Measurements from ENCODE around the gene URAD.
A peak's percentile ranks its signal among the peaks of the same experiment; 100 is the strongest.
"Not testable (repeated sequence)": the region's sequence is repeated elsewhere in the genome, so short reads cannot be mapped to it uniquely, and the experiment has no call there.

URAD gene

DNA sequence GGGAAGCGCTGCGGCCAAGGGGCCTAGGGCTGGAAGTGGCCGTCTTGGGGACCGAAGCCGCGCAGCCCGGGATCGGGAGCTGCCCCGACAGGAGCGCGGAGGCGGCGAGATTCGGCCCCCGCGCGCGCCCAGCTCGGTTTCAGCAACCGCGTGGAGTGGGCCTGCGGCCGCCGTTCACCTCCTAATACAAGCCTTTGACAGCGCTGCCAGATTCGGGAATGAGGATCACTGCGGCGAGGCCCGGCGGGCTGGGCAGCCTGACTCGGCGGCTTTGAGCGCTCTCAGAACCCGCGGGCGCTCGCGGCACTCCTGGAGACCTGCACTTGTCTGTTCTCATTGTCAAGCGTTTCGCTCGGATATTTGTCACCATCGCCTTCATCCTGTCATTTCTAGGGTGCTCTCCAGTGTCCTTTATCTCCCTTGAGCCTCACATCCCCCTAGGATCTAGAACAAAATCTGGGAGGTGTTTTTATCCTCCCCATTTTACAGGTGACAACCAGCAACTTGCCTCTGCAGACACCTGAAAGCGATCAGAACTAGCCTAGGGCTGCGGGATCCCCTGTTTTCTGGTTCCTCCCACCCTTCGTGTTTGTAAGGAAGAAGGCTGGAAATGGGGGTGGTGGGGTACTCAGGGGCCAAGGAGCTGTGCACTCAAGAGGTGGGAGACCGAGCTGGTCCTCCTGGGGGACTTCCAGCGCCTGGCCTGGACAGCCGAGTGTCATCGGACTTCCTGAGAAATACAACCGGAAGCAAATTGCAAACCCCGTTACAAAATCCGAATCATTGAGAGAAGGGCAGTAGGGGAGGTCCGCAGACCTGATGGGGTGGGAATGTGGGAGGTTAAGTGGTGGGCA, 17.9 kb downstream of the URAD start:
- no peak for DNase-seq (ENCODE audit: low spot score)

DNA sequence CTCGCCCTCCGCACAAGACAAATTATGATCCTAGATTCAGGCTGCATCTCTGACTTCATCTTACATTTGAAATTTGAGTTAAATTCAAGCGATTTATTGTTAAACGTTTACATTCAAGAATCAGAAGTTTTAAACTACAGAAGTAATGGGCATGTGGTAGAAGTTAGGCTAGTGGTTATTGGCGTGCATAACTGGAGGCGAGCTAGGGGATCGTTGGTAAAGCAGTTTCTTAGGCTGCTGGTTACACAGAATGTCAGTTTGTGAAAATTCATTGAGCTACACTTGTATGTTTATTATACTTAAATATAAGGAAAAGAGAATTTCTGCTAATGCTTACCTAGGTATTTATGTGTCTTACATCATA, 18.6 kb downstream of the URAD start:
- DNase-seq (ENCODE audit: low spot score), result no peak

DNA sequence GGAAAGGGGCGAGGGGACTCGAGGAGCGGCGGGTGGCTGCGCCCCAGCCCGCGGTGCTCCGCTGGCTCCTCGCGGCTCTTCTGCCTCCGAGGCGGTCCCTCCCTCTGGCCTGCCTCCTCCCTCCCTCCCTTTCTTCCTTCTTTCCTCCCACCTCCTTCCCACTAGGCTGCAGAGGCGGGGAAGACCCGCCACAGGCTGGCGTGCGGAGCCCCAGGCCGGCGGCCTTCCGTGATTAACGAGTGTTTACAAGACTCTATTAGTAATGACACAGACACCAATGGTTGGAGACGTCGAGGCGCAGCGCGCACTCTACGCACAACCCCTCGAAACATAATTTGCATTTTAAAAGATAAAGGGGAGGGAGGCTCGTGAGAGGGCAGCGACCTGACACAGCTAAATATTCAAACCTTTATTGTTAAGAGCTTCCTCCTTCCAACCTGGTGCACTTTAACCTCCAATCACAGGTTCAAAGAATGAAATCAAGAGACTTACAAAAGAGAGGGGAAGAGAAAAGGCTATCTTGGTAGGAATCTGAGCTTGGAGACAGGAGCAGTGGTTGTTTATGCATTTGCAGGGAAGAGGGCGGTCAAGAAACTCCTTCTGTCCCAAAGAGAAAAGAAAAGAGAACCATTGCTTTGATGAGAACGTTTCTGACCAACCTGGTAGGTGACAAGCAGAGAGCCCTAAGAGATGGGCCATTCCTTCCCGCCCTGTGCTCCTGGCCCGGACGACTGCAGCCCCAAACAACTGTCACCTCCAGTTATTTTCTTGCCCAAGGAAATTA, 19.2 kb downstream of the URAD start, which contains the start of gene CDX2:
CDX2 (minus strand) TSS at position 234 of the 784 bp plus-strand sequence. CDS start 309 bp downstream, outside the sequence.
- DNase-seq (ENCODE audit: low spot score), result no peak

DNA sequence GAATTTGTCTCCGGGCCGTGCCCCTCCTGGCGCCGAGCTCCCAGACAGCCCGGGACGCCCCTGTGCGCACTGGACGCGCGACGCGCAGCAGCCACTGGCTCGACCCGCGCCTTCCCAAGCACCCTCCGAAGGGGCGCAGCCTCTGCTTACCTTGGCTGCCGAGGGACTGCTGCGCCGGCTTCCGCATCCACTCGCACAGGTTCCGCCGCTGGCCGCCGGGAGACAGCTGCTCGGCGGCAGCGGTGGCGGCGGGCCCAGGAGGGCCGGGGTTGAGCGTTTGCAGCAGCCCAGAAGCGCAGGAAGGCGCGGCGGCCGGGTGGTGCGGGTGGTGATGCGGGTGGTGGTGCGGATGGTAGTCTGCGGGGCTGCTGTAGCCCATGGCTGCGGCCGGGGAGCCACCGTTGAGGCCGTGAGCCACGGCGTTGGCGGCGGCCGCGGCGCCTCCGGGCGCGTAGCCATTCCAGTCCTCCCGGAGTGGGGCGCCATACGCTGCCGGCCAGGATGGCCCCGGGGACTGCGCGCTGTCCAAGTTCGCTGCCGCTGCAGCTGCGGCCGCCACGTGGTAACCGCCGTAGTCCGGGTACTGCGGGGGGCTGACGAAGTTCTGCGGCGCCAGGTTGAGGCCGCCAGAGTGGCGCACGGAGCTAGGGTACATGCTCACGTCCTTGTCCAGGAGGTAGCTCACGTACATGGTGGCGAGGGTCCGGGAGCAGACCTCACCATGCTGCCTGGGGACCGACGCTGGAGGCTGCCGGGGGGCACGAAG, 20.0 kb downstream of the URAD start:
- DNase-seq (ENCODE audit: low spot score), result peak; percentile 69

DNA sequence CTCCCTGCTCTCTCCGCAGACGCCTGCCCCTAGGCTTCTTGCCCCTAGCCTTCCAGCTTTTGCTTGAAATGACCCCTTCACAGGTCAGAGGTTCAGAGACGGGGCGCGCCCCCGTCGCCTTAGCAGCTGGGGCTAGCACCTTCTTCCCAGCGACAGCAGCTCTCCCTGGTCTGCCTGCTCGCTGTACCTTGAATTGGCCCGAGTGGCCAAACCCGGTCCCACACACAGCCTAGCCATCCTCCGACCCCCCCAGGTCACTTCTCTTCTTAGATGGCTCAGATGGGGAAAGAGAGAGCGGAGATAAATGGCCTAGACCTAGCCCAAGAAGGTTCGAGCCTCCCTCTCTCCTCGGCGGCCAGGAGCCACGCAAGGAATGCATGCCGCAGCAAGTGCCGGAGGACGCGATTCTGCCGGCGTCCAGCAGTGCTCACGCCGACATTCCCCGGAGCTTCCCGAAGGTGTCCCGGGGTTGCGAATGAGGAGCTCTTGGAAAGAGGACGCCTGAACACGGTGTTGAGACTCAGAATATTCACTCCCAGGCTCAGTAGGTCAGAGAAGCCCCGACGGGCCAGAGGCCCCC, 20.7 kb downstream of the URAD start:
- DNase-seq (ENCODE audit: low spot score), result no peak

DNA sequence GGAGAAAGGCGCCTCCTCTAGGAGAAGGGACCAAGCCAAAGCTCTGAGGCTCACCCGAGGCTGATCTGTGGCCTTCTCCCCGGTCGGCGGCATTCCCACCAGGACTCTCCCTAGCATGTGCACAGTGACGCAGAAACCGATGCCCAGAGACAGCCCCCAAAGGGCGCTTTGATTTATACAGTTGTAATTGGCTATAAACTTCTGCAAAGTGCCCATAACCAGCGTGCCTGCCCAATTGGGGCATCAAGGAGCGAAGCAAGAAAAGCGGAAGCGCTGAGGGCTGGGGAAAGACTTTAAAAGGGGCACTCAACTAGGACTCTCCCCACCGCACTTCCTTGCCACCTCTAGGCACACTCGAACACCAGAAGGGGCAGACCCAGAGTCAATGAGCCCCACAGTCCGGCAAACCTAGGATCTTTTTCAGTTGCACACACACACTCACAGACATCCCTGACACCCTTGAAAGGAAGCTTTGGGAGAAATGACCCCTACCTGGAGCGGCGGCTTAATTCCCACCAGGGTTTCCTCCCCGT, 21.2 kb downstream of the URAD start:
- DNase-seq (ENCODE audit: low spot score), result no peak

DNA sequence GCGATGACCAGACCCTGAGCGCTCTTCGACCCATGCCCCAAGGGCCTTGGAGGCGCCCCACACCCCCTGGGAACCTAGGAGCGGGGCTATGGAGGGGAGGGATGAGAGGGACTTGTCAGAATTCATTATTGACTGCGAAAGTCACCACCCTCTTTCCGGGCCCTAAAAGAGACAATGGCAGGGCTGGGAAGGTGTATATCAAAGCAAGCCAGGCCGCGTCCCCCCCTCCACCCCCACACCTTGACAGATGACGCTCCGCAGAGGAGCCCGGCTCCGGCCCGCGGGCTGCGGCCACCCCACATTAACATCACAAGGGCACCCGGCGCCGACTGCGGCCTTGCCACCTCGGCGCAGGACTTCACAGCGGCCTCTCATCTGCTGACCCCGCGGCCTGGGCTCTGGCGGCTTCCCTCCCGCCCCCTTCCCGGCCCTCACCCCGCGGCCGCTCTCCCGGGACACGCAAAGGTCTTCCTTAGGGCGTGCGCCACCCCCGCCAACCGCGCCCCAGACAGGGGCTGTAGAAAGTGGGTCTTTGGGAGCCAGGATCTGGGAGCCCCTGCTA, 21.8 kb downstream of the URAD start:
- DNase-seq (ENCODE audit: low spot score), result peak; percentile 65

DNA sequence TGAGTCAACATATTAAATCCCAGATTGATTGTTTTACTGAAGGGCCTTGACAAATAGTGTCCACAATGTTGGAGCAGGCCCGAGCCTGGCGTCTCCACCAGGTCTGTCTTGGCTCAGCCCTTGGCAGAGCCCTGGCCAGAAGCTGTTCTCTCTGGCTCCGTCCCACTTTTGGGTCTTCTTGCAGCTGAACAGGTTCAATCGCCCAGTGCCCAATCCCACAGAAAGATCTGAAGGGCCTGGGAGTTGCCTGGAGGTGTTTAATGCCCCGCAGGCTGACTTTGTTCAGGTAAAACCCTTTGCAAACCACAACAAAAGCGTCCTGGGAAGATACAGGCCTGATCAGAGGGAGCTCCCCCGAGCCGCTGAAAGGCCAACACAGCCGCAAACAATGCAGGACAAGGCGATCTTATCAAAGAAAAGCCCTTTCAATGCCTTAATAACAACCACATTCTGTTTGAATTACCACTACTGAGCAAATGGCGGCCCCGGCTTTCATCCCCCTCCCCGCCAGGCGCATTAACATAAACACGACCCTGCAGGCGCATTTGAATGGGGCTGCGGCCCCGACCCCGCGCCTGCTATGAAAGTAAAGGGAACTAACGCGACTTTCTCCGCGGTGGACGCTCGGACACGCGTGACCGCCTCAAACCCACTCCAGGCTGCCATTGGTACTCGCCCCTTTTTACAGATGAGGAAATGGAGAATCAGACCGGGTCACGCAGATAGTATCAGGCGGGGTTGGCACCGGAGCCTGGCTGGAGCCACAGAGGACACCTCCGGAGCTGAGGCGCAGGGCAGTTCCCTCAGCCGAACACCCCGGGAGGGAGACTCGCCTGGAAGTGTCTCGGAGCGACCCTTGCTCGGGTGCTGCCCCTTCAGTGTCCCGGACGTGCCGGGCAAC, 22.5 kb downstream of the URAD start:
- peak; percentile 70 for DNase-seq (ENCODE audit: low spot score)

DNA sequence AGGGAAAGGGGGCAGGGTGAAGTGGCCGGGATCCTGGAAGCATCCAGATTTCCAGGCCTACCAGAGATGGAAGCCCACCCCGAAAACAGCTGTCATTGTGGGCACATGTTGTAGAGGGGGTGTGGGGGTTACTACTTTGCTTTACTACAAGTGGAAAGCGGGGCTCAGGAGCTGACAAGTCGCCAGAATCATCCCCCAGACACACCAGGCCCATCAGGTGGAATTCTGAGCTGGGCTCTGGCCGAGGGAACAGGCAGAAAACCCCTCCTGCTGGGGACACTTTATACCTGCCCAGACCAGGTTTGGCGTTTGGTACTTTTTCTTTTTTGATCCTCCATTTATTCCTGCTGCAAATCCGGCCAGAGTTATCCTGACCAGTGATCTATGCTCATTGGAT, 23.2 kb downstream of the URAD start:
- no peak for DNase-seq (ENCODE audit: low spot score)

DNA sequence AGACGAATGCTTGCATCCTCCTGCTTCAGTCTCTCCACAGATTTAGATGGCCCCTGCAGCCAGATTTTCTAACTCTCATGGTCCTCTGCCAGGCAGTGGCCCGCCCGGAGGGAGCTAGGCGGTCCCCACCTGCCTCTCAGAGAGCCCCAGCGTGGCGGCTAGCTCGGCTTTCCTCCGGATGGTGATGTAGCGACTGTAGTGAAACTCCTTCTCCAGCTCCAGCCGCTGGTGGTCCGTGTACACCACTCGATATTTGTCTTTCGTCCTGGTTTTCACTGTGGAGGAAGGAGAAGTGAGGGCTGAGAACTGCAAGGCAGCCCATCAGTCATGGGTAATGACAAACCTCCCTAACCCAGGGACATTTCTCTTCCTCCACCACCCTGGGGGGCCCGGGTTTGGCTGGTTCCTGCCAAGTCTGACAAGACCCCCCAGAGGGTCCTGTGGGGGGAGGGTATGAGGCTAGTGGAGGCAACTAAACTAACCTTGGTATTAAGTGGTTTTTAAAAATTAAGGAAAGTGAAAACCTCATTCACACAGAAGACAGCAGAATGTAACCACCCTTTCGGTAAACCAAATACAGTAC, 23.7 kb downstream of the URAD start:
- no peak for DNase-seq (ENCODE audit: low spot score)

DNA sequence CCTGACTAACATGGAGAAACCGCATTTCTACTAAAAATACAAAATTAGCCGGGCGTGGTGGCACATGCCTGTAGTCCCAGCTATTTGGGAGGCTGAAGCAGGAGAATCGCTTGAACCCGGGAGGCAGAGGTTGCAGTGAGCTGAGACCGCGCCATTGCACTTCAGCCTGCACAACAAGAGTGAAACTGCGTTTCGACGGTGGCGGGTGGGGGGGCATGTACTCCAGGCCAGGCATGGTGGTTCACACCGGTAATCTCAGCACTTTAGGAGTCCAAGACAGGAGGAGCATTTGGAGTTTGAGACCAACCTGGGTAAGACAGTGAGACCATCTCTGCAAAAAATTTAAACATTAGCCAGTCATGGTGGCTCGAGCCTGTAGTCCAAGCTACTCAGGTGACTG, 24.3 kb downstream of the URAD start:
- DNase-seq (ENCODE audit: low spot score), result not testable (repeated sequence)

DNA sequence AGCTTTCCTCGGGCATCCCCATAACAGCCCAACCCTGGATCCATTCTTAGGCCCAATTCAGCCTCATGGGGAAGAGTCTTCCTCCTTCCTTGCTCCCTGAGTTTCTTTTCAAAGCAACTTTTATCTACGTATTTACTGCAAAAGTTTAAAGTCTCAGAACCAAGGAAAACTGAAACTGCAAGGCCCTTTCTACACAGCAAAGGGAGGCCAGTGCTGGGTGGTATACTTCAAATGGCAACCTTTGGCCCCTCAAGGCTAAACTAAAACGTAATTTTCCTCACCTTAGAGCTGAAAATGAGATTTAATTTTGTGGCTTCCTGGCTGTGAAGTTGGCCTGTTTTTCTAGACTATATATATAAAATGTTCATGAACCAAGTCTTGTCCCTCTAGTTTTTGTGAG, 25.0 kb downstream of the URAD start:
- no peak for DNase-seq (ENCODE audit: low spot score)

DNA sequence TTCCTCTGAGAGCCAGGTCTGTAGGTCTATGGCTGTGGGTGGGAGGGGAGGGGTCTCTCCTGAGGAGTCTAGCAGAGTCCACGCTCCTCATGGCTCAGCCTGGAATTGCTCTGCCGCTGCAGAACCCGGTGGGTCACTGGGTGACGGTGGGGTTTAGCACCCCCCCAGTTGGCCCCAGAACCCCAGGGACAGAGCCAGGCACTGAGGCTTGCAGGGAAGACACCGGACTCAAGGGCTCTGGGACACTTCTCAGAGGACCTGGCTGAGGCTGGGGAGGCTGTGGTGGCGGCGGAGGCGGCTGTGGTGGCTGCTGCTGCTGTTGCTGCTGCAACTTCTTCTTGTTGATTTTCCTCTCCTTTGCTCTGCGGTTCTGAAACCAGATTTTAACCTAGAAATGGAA, 25.5 kb downstream of the URAD start:
- DNase-seq (ENCODE audit: low spot score), result no peak

DNA sequence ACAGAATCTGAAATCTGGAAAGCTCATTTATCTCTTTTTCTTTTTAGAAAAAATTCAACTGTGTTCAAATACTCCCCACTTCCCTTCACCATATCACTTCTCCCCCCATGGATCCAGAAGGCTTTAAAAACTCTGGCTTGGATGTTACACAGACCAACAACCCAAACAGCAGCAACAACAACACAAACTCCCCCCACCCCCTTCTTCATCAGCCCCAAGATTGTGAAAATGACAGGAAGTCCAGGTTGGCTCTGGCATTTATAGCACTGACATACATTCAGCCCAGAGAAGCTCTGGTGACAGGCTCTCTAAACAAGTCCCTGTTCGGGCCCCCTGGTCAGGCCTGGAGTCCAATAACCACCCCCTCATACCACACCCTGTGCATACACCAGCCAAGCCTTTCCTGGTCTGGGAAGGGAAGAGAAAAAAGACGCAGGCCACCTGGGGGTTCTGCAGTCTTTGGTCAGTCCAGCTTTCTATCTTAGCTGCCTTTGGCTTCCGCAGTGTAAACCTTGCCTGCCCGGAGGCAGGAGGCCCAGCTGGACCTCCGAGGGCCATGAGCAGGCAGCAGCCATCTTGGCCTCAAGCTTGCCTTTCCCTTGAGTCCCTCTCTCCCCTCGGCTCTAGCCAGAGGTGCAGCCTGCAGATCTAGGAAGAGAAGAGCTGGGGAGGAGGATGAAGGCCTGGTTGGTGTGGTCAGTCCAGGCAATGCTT, 26.2 kb downstream of the URAD start:
- DNase-seq (ENCODE audit: low spot score), result no peak

DNA sequence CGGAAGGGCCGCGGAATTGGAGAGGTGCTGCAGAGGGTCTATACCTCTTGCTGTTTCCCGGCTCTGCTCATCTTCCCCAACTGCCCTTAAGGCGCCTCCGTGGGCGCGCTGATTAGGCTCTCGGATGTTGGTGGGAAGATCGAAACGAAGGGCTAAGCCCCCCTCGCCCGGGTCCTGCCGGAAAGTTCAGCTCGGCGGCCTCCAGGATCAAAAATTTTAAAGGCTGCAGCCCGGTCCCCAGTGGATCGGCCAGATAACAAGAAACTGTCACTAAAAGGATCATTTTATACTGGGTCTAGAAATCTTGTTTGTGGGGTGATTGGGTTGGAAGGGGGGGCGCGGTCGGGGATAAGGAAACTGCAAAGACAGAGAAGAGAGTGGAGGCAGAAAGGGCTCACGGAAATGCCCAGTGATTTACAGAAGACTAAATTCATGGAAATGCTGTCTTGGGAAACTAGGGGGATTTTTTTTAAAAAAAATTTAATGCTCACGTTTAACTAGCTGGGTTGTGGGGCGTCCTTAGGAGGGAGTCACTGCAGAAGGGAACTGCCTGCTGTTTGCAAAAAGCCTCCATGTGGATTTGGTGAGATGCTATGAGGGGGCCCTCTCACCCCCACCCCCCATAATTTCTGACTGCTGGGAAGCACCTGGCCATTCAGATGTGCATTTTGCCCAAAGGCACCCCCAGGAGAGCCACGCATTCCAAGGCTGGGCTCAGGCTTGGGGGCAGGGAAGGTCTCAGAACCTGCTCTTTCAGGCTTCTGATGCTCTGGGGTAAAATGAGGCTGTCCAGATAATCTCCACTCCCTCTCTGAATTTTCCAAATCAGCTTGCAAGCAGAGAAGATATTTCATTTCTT, 27.0 kb downstream of the URAD start:
- no peak for DNase-seq (ENCODE audit: low spot score)

DNA sequence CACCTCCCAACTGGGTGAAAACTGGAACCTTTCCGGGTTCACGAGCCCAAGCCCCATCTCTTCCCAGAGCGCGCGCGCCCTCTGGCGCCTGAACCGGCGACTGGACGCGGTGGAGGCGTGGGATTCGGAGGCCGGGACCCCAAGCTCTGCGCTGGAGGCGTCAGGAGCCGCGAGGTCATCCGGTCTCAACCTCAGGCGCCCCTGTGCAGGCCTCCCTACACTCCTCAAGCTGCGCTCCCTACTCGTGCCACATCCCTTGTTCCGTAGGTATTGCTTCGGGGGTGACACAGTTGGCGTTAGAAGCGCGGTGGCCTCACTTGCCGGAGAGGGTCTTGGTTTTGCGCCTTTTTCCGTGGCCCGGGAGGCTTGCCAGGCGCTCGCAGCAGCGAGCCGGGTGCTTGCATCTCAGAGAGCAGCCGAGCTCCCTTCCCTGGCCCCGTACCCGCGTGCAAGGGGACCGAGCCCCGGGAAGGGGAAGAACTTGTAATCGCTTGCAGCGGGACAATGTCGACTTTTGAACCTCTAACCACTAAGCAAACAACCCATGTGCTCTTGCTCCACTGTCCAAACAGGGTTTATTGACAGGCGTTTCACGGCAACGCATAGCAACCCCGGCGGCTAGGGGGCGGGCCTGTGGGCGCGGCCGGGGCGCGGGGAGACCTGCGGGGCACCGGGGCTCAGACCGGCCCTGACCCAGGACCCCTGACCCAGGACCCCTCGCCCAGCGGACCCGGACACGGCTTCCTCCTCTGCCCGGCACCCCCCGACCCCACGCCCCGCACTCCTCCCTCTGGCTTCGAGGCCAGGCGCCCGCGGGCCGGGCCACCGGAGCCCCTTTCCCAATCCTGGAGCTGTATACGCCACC, 27.9 kb downstream of the URAD start:
- DNase-seq (ENCODE audit: low spot score), result peak; percentile 85

DNA sequence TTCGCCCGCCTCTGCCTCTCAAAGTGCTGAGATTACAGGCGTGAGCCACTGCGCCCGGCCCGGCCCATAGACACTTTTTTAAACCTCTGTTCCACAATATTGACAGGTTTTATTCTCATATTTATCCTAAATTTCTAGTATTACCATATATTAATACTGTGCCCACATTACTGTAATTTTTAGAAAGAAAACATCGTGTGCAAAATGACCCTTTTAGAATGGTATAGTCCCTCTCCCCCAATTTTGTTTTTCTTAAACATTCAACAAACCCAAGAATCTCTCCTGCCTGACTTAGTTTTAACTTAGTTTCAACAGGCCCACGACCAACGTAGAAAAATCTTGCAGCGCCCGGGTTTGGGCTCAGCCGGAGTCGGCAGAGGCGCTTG, 28.5 kb downstream of the URAD start:
- DNase-seq (ENCODE audit: low spot score), result no peak

Data from ecto neural progenitor cell (in vitro differentiated cells).